ENCODE data around the gene HTT.

Gene HTT

GRCh38 chr4:3074846-3075651 is 568 bp downstream of the HTT start:
- H3K9me2 ChIP-seq (replicated peaks; ENCODE audit: insufficient read depth, low read length) = no peaks in the 10 kb centered on the region
- TF ChIP-seq CTCF (IDR thresholded peaks at IDR 0.05; ENCODE audit: low read length) = no peak
- H3K27ac ChIP-seq (ENCODE audit: low read length) = peak overlapping the region; percentile 71; the same call in 1 of the 2 replicates
- peak overlapping the region; percentile 91 for H3K4me3 ChIP-seq (ENCODE audit: low read length)
- peak; percentile 18 for DNase-seq
- peaks cover 18% of the 10 kb centered on the region for H3K27me3 ChIP-seq (replicated peaks; ENCODE audit: insufficient read depth, low read length)
- no peaks in the 10 kb centered on the region for H3K9me3 ChIP-seq (replicated peaks; ENCODE audit: insufficient read depth, low read length)
- peaks cover 8% of the 10 kb centered on the region for H3K4me1 ChIP-seq (ENCODE audit: low read length)
- H3K79me2 ChIP-seq (ENCODE audit: low read length) = peaks cover 50% of the 10 kb centered on the region
- H3K9ac ChIP-seq (ENCODE audit: low read length) = peak overlapping the region; percentile 81
- H3F3A ChIP-seq (ENCODE audit: insufficient read depth, low read length) = peaks cover 4% of the 10 kb centered on the region; the same call in 1 of the 2 replicates
- H3K4me2 ChIP-seq (ENCODE audit: low read depth, low read length) = peak overlapping the region; percentile 69
- peak overlapping the region; percentile 74 for H2AFZ ChIP-seq (ENCODE audit: low read length)
- peaks cover 5% of the 10 kb centered on the region; the same call in 1 of the 2 replicates for H4K20me1 ChIP-seq (ENCODE audit: insufficient read depth, low read length)
- no peaks in the 10 kb centered on the region for H3K36me3 ChIP-seq (replicated peaks; ENCODE audit: insufficient read depth, low read length)

GRCh38 chr4:3075652-3075981 is 1.1 kb downstream of the HTT start:
- H3K27ac ChIP-seq (ENCODE audit: low read length) = no peak overlapping the region
- no peak overlapping the region for H2AFZ ChIP-seq (ENCODE audit: low read length)
- peak overlapping the region; percentile 69 for H3K4me2 ChIP-seq (ENCODE audit: low read depth, low read length)
- H3K4me1 ChIP-seq (ENCODE audit: low read length) = peaks cover 8% of the 10 kb centered on the region
- DNase-seq = no peak
- peaks cover 15% of the 10 kb centered on the region for H3K27me3 ChIP-seq (replicated peaks; ENCODE audit: insufficient read depth, low read length)
- H3K36me3 ChIP-seq (replicated peaks; ENCODE audit: insufficient read depth, low read length) = no peaks in the 10 kb centered on the region
- H3K4me3 ChIP-seq (ENCODE audit: low read length) = peak overlapping the region; percentile 91
- no peaks in the 10 kb centered on the region for H3K9me2 ChIP-seq (replicated peaks; ENCODE audit: insufficient read depth, low read length)
- no peaks in the 10 kb centered on the region for H3K9me3 ChIP-seq (replicated peaks; ENCODE audit: insufficient read depth, low read length)
- peaks cover 4% of the 10 kb centered on the region; the same call in 1 of the 2 replicates for H3F3A ChIP-seq (ENCODE audit: insufficient read depth, low read length)
- peaks cover 56% of the 10 kb centered on the region for H3K79me2 ChIP-seq (ENCODE audit: low read length)
- no peak for TF ChIP-seq EZH2 (optimal IDR thresholded peaks at IDR 0.05; ENCODE audit: low read depth, low read length)
- H4K20me1 ChIP-seq (ENCODE audit: insufficient read depth, low read length) = peaks cover 5% of the 10 kb centered on the region; the same call in 1 of the 2 replicates
- H3K9ac ChIP-seq (ENCODE audit: low read length) = peak overlapping the region; percentile 47; the same call in 1 of the 2 replicates

DNA sequence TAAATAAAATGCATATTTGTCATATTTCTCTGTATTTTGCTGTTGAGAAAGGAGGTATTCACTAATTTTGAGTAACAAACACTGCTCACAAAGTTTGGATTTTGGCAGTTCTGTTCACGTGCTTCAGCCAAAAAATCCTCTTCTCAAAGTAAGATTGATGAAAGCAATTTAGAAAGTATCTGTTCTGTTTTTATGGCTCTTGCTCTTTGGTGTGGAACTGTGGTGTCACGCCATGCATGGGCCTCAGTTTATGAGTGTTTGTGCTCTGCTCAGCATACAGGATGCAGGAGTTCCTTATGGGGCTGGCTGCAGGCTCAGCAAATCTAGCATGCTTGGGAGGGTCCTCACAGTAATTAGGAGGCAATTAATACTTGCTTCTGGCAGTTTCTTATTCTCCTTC is 3.3 kb downstream of the HTT start:
- H3F3A ChIP-seq (ENCODE audit: insufficient read depth, low read length) = peaks cover 4% of the 10 kb centered on the region; the same call in 1 of the 2 replicates
- H3K4me1 ChIP-seq (ENCODE audit: low read length) = peaks cover 8% of the 10 kb centered on the region
- TF ChIP-seq EZH2 (optimal IDR thresholded peaks at IDR 0.05; ENCODE audit: low read depth, low read length) (no peak), CTCF (IDR thresholded peaks at IDR 0.05; ENCODE audit: low read length) (no peak), EZH2phosphoT487 (IDR thresholded peaks at IDR 0.05; ENCODE audit: low read length) (no peak)
- H3K36me3 ChIP-seq (replicated peaks; ENCODE audit: insufficient read depth, low read length) = no peaks in the 10 kb centered on the region
- H3K4me3 ChIP-seq (ENCODE audit: low read length) = no peak overlapping the region
- H3K9ac ChIP-seq (ENCODE audit: low read length) = no peak overlapping the region
- H4K20me1 ChIP-seq (ENCODE audit: insufficient read depth, low read length) = peaks cover 5% of the 10 kb centered on the region; the same call in 1 of the 2 replicates
- H3K79me2 ChIP-seq (ENCODE audit: low read length) = peaks cover 76% of the 10 kb centered on the region
- H3K9me2 ChIP-seq (replicated peaks; ENCODE audit: insufficient read depth, low read length) = no peaks in the 10 kb centered on the region
- no peaks in the 10 kb centered on the region for H3K27me3 ChIP-seq (replicated peaks; ENCODE audit: insufficient read depth, low read length)
- no peak for DNase-seq
- no peak overlapping the region for H3K27ac ChIP-seq (ENCODE audit: low read length)
- H3K4me2 ChIP-seq (ENCODE audit: low read depth, low read length) = no peak overlapping the region
- H3K9me3 ChIP-seq (replicated peaks; ENCODE audit: insufficient read depth, low read length) = no peaks in the 10 kb centered on the region
- no peak overlapping the region for H2AFZ ChIP-seq (ENCODE audit: low read length)

DNA sequence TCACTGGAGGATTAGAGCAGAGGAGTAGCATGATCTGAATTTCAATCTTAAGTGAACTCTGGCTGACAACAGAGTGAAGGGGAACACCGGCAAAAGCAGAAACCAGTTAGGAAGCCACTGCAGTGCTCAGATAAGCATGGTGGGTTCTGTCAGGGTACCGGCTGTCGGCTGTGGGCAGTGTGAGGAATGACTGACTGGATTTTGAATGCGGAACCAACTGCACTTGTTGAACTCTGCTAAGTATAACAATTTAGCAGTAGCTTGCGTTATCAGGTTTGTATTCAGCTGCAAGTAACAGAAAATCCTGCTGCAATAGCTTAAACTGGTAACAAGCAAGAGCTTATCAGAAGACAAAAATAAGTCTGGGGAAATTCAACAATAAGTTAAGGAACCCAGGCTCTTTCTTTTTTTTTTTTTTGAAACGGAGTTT is 5.2 kb downstream of the HTT start:
- H3K27ac ChIP-seq (ENCODE audit: low read length) = no peak overlapping the region
- H3K36me3 ChIP-seq (replicated peaks; ENCODE audit: insufficient read depth, low read length) = no peaks in the 10 kb centered on the region
- no peaks in the 10 kb centered on the region for H3K27me3 ChIP-seq (replicated peaks; ENCODE audit: insufficient read depth, low read length)
- H3F3A ChIP-seq (ENCODE audit: insufficient read depth, low read length) = peaks cover 4% of the 10 kb centered on the region; the same call in 1 of the 2 replicates
- no peak for DNase-seq
- TF ChIP-seq CTCF (IDR thresholded peaks at IDR 0.05; ENCODE audit: low read length) = no peak
- TF ChIP-seq EZH2phosphoT487 (IDR thresholded peaks at IDR 0.05; ENCODE audit: low read length) = no peak
- no peak for TF ChIP-seq EZH2 (optimal IDR thresholded peaks at IDR 0.05; ENCODE audit: low read depth, low read length)
- no peaks in the 10 kb centered on the region for H3K9me2 ChIP-seq (replicated peaks; ENCODE audit: insufficient read depth, low read length)
- H3K79me2 ChIP-seq (ENCODE audit: low read length) = peaks cover 87% of the 10 kb centered on the region
- no peak overlapping the region for H3K9ac ChIP-seq (ENCODE audit: low read length)
- H2AFZ ChIP-seq (ENCODE audit: low read length) = no peak overlapping the region
- H3K4me2 ChIP-seq (ENCODE audit: low read depth, low read length) = no peak overlapping the region
- peaks cover 5% of the 10 kb centered on the region; the same call in 1 of the 2 replicates for H4K20me1 ChIP-seq (ENCODE audit: insufficient read depth, low read length)
- peaks cover 8% of the 10 kb centered on the region for H3K4me1 ChIP-seq (ENCODE audit: low read length)
- no peak overlapping the region for H3K4me3 ChIP-seq (ENCODE audit: low read length)
- H3K9me3 ChIP-seq (replicated peaks; ENCODE audit: insufficient read depth, low read length) = no peaks in the 10 kb centered on the region
